ENCODE data around the gene GAB4.

Gene GAB4

GRCh38 chr22:16972311-16972710 lies 35.7 kb downstream of the GAB4 start:
- no peak for TF ChIP-seq CTCF (IDR thresholded peaks at IDR 0.05; ENCODE audit: insufficient read depth, low read depth, low read length, missing control alignments)
- H3K4me3 ChIP-seq (ENCODE audit: low read depth, low read length), result no peak overlapping the region
- DNase-seq (ENCODE audit: low read depth), result no peak

- no peak for DNase-seq (ENCODE audit: low read depth)
- H3K4me3 ChIP-seq (ENCODE audit: low read depth, low read length), result no peak overlapping the region
- TF ChIP-seq CTCF (IDR thresholded peaks at IDR 0.05; ENCODE audit: insufficient read depth, low read depth, low read length, missing control alignments), result no peak
Observed at GRCh38 chr22:16970446-16970845, 37.6 kb downstream of the GAB4 start.

DNA sequence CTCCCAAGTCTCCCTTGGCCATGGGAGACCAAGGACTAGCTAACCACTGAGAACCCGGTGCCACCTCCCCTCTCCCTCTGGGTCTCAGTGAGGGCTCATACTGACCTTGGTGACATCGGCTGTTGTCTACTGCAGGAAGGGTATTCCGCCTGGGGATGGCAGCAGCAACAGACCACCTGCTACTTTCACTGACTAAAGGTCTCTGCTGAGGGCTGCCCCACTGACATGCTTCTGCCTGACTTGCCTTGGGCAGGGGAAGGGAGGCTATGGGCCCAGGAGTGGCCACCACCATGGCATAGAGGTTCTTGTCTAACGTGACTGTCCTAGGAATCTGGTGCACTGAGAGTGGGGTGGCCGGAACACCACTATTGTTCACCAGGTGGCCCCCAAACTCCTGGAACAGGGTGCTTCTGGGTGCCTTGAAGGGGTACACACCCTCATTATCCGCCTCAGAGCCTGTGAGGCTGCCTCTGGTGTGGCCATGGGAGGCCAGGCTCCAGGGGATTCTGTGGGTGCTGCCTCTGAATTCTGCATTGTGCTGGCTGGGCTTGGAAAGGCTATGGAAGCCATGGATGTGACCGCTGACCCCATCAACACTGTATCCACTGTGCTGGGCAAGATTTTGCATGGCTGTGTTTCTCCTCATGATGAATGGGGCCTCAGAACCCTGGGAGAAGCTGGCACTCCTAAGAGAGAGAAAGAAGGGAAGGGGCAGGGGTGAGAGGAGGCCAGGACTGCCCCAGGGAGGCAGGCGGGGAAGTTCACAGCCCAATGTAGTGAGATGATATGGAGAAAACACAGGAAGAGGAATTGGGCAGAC lies 38.3 kb downstream of the GAB4 start:
- TF ChIP-seq CTCF (IDR thresholded peaks at IDR 0.05; ENCODE audit: insufficient read depth, low read depth, low read length, missing control alignments), result no peak
- no peak overlapping the region for H3K4me3 ChIP-seq (ENCODE audit: low read depth, low read length)
- no peak for DNase-seq (ENCODE audit: low read depth)

- H3K4me3 ChIP-seq (ENCODE audit: low read depth, low read length), result no peak overlapping the region
- no peak for TF ChIP-seq CTCF (IDR thresholded peaks at IDR 0.05; ENCODE audit: insufficient read depth, low read depth, low read length, missing control alignments)
- DNase-seq (ENCODE audit: low read depth), result no peak
Observed at GRCh38 chr22:16968218-16968595, 39.8 kb downstream of the GAB4 start.

DNA sequence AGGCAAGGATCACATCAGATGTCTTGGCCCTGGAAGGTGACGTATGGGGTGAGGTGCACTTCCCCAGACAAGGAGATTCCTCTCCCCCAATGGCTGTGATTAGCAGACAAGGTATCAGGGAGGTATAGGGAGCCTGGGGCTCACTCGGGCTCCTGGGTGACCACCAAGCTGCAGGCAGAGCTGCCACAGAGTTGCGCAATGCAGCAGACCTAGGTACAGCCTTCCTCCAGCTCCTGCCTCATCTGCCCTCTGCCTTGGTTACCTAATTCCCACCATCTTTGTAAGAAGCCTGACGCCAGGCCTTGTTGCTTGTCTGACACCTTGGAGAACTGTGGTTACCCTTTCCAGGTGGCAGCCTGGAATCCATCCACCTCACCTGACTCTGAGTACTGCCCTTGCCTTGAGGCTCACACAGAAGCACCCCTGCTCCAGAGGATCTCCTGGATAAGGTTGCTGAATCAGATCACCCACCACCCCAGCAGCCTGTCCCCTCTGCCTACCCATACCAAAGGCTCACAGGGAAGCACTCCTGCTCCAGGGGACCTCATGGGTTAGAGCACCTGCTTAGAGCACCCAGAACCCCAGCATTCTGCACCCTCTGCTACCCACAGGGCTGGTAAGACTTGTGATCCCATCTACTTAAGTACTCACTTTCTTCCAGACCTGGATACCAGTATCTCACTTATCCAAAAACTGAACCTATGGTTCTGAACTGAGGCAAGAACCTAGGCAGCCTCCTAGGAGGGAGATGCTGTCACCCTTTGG lies 40.4 kb downstream of the GAB4 start:
- no peak for TF ChIP-seq CTCF (IDR thresholded peaks at IDR 0.05; ENCODE audit: insufficient read depth, low read depth, low read length, missing control alignments)
- no peak overlapping the region for H3K4me3 ChIP-seq (ENCODE audit: low read depth, low read length)
- no peak for DNase-seq (ENCODE audit: low read depth)

DNA sequence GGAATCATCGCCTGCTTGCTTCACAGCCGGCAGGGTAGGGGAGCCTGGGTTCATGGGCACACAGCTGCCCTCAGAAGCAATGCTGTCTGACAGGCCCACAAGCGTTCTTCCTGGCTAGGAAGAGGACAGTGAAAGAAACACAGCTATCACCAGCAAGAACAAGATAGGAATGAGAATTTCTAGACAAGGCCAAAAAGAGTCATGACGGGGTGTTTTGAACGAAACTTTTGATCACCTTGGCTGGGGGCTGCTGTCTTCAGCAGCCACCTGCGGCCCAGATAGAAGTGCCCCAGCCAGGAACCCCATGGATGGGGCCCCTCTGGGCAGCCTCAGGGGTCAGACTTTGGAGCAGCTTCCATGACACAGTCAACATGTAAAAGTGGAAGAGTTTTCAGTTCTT lies 41.8 kb downstream of the GAB4 start:
- no peak overlapping the region for H3K4me3 ChIP-seq (ENCODE audit: low read depth, low read length)
- DNase-seq (ENCODE audit: low read depth), result no peak
- no peak for TF ChIP-seq CTCF (IDR thresholded peaks at IDR 0.05; ENCODE audit: insufficient read depth, low read depth, low read length, missing control alignments)

All from GM12865 (cell line).